ENCODE data around the gene NDUFS7. TPM values are rescaled to one million over a fixed set of nuclear protein-coding genes. Genes with fewer than 3 reads are reported as not detected.

The NDUFS7 gene
- total and polyA plus RNA-seq, 11 donors = 205 to 717 (median 336) TPM

DNA sequence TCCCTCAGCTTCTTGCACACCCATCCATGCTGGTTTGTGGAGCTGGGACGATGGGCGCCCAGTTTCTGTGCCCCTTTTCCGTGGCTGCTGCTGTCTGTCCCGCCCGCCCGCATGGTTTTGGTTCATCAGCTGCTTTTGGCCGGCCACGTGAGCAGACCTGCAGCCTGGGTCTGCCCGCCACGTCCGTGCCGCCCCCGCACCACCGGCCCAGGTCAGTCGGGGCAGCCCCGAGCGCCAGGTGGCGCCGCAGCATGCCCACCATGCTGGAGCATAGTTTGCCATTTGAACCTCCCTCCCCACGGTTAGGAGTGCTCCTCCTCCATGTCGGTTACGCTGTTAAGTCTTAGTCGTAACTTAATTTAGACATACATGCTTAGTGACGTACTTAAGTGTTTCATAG lies 39.2 kb downstream of the NDUFS7 start:
- ATAC-seq (no peak), DNase-seq (no peak)
- intact Hi-C loops (cut with DNase I) = no loop called here
- TF ChIP-seq POLR2A (IDR thresholded peaks at IDR 0.05) = no peak
- TF ChIP-seq, protein P1, sequence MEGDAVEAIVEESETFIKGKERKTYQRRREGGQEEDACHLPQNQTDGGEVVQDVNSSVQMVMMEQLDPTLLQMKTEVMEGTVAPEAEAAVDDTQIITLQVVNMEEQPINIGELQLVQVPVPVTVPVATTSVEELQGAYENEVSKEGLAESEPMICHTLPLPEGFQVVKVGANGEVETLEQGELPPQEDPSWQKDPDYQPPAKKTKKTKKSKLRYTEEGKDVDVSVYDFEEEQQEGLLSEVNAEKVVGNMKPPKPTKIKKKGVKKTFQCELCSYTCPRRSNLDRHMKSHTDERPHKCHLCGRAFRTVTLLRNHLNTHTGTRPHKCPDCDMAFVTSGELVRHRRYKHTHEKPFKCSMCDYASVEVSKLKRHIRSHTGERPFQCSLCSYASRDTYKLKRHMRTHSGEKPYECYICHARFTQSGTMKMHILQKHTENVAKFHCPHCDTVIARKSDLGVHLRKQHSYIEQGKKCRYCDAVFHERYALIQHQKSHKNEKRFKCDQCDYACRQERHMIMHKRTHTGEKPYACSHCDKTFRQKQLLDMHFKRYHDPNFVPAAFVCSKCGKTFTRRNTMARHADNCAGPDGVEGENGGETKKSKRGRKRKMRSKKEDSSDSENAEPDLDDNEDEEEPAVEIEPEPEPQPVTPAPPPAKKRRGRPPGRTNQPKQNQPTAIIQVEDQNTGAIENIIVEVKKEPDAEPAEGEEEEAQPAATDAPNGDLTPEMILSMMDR (IDR thresholded peaks at IDR 0.05) = no peak
- Histone ChIP-seq H3K4me3 (no peak overlapping the region), H3K27ac (peak overlapping the region in 2 of 12 donors; percentile 7 to 38), H3K4me1 (peaks cover 0 to 31% (median 13%) of the 10 kb centered on the region in 12 donors), H3K9me3 (no peaks in the 10 kb centered on the region), H3K36me3 (peaks cover 0 to 92% (median 83%) of the 10 kb centered on the region in 9 donors), H3K27me3 (no peaks in the 10 kb centered on the region)
- 87 to 94% (median 92%) methylated on average over 22 to 24 of the region's 24 CpGs for WGBS, 4 donors

DNA sequence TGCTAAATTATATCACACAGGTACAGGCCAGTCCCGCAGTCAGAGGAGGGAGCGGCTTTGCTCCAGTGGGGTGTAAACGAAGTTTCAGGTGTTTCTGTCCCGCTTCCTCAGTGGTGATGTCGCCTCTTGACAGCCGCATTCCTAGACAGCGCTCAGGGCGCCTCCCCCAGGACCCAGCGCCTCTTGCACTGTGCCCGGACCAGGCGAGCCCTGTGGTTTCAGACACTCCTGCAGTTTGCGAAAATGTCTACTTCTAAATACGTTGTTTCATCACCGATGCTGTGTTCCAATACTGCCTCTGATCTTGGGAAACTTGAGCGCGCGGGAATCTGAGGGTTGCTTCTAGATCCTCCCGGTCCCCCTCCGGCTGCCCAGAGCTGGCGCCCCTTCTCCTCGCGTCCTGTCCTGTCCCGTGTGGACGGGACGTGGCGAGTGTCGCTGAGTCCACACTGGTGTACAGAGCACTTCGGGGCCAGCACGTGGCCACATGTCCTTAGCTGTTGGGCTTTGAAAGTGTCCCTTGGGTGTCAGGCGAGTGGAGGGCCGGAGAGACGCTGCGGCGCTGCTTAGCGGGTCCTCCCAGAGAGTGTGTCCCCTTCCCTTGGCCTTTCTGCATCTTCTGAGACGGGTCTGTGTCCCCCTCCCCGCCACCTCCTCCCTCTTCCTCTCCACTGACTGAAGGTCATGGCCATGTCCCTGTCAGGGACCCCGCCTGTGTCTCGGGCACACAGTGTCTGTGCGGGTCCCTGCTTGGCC lies 39.9 kb downstream of the NDUFS7 start:
- no peaks in the 10 kb centered on the region for H3K27me3 ChIP-seq
- H3K9me3 ChIP-seq = no peaks in the 10 kb centered on the region
- 92 to 93% (median 92%) methylated on average over 33 to 40 of the region's 40 CpGs for WGBS, 4 donors
- no peak for TF ChIP-seq POLR2A (IDR thresholded peaks at IDR 0.05)
- TF ChIP-seq, protein P1 (IDR thresholded peaks at IDR 0.05) = no peak
- peaks cover 0 to 92% (median 88%) of the 10 kb centered on the region in 9 donors for H3K36me3 ChIP-seq
- H3K4me1 ChIP-seq = peaks cover 0 to 30% (median 7%) of the 10 kb centered on the region in 12 donors
- DNase-seq = no peak
- intact Hi-C loops (cut with DNase I) = no loop called here
- peak overlapping the region in 1 of 12 donors; percentile 38 for H3K27ac ChIP-seq
- no peak overlapping the region for H3K4me3 ChIP-seq
- no peak for ATAC-seq

DNA sequence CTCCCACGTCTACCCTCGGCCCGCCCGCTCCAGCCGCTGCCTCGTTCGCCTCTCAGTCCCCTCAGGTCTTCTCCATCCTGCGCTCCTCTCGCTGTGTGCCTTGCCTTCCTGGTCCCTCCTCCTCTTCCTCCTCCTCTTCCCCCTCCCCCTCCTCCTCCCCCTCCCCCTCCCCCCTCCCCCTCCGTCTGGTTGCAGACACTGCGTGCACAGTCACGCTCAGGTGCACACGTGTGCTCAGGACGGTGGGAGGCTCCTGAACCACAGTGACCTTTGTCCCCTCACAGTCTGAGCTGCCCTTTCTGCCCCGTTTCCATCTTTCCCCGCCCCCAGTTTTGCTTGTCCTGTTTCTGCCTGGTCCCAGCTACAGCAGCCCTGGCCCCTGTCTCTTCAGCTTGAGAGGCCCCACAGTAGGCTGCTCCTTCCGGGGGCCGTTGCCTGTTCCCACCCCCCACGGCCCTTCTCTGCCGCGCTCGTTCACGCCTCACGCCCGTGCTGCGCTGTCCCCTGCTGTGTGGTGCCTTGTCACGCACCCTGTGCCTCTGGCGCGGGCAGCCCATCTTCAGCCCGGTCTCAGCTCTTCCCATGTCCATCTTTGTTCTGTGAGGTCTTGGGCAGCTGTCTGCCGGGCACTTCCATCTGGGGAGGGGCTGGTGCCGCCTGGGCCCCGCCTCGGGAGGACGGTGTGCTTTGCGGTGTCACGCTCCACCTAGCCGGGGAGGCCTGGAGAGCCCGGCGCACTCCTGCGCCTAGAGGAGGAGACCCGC lies 40.7 kb downstream of the NDUFS7 start:
- Histone ChIP-seq H3K27ac (no peak overlapping the region), H3K27me3 (no peaks in the 10 kb centered on the region), H3K9me3 (no peaks in the 10 kb centered on the region), H3K36me3 (peaks cover 0 to 92% (median 89%) of the 10 kb centered on the region in 9 donors), H3K4me3 (no peak overlapping the region), H3K4me1 (peaks cover 0 to 30% (median under 1%) of the 10 kb centered on the region in 12 donors)
- peak in 1 of 5 donors; percentile 18 for DNase-seq
- ATAC-seq = no peak
- intact Hi-C loops (cut with DNase I) = no loop called here
- TF ChIP-seq POLR2A (IDR thresholded peaks at IDR 0.05) = no peak
- TF ChIP-seq, protein P1 (IDR thresholded peaks at IDR 0.05) = no peak
- 87 to 89% (median 89%) methylated on average over 39 to 42 of the region's 42 CpGs for WGBS, 4 donors
